ENCODE measurements around the gene C1QL1. TPM values are rescaled to one million over a fixed set of nuclear protein-coding genes. Genes with fewer than 3 reads are reported as not detected.

Gene C1QL1
- total RNA-seq, 1 donor from 2014 or later, result 1.6 TPM

- Mint-ChIP-seq H3K9me3 (ENCODE audit: low read depth) (no peaks in the 10 kb centered on the region), H3K27ac (ENCODE audit: unreplicated experiment) (peak overlapping the region; percentile 86), H3K36me3 (ENCODE audit: low read depth) (no peaks in the 10 kb centered on the region), H3K27me3 (ENCODE audit: low read depth) (no peaks in the 10 kb centered on the region), H3K4me1 (ENCODE audit: low read depth) (peaks cover 33% of the 10 kb centered on the region), H3K4me3 (ENCODE audit: unreplicated experiment) (no peak overlapping the region)
- no peak for TF ChIP-seq CTCF (IDR thresholded peaks at IDR 0.05)
- peak; percentile 50 for DNase-seq (ENCODE audit: low spot score)
Measured at GRCh38 chr17:44915862-44916780, 52.0 kb downstream of the C1QL1 start.

- peak within 1 kb of the TSS; percentile 86 for H3K27ac Mint-ChIP-seq (ENCODE audit: unreplicated experiment)
- H3K36me3 Mint-ChIP-seq (ENCODE audit: low read depth), result no peaks in the 10 kb centered on the region
- H3K9me3 Mint-ChIP-seq (ENCODE audit: low read depth), result no peaks in the 10 kb centered on the region
- no peak within 1 kb of the TSS for H3K4me3 Mint-ChIP-seq (ENCODE audit: unreplicated experiment)
- peaks cover 39% of the 10 kb centered on the region for H3K4me1 Mint-ChIP-seq (ENCODE audit: low read depth)
- H3K27me3 Mint-ChIP-seq (ENCODE audit: low read depth), result no peaks in the 10 kb centered on the region
- DNase-seq (ENCODE audit: low spot score), result peak; percentile 72
- no peak for TF ChIP-seq CTCF (IDR thresholded peaks at IDR 0.05)
Measured at GRCh38 chr17:44915321-44915726, 52.8 kb downstream of the C1QL1 start, which contains the start of gene GFAP. Gene GFAP (minus strand): TSS chr17:44915500. CDS start chr17:44915486, 14 bp downstream.

GRCh38 chr17:44914698-44915271, 53.3 kb downstream of the C1QL1 start:
- Mint-ChIP-seq H3K4me3 (ENCODE audit: unreplicated experiment) (no peak overlapping the region), H3K27me3 (ENCODE audit: low read depth) (no peaks in the 10 kb centered on the region), H3K27ac (ENCODE audit: unreplicated experiment) (no peak overlapping the region), H3K4me1 (ENCODE audit: low read depth) (peaks cover 39% of the 10 kb centered on the region), H3K36me3 (ENCODE audit: low read depth) (no peaks in the 10 kb centered on the region), H3K9me3 (ENCODE audit: low read depth) (no peaks in the 10 kb centered on the region)
- DNase-seq (ENCODE audit: low spot score), result peak; percentile 65
- TF ChIP-seq CTCF (IDR thresholded peaks at IDR 0.05), result no peak

GRCh38 chr17:44914148-44914547, 54.0 kb downstream of the C1QL1 start:
- no peak overlapping the region for H3K27ac Mint-ChIP-seq (ENCODE audit: unreplicated experiment)
- peak; percentile 33 for DNase-seq (ENCODE audit: low spot score)
- peaks cover 45% of the 10 kb centered on the region for H3K4me1 Mint-ChIP-seq (ENCODE audit: low read depth)
- no peaks in the 10 kb centered on the region for H3K9me3 Mint-ChIP-seq (ENCODE audit: low read depth)
- no peak for TF ChIP-seq CTCF (IDR thresholded peaks at IDR 0.05)
- H3K36me3 Mint-ChIP-seq (ENCODE audit: low read depth), result no peaks in the 10 kb centered on the region
- H3K4me3 Mint-ChIP-seq (ENCODE audit: unreplicated experiment), result no peak overlapping the region
- H3K27me3 Mint-ChIP-seq (ENCODE audit: low read depth), result no peaks in the 10 kb centered on the region

GRCh38 chr17:44913676-44914075, 54.4 kb downstream of the C1QL1 start:
- Mint-ChIP-seq H3K9me3 (ENCODE audit: low read depth) (no peaks in the 10 kb centered on the region), H3K4me1 (ENCODE audit: low read depth) (peaks cover 49% of the 10 kb centered on the region), H3K27me3 (ENCODE audit: low read depth) (no peaks in the 10 kb centered on the region), H3K36me3 (ENCODE audit: low read depth) (no peaks in the 10 kb centered on the region), H3K27ac (ENCODE audit: unreplicated experiment) (no peak overlapping the region), H3K4me3 (ENCODE audit: unreplicated experiment) (no peak overlapping the region)
- no peak for TF ChIP-seq CTCF (IDR thresholded peaks at IDR 0.05)
- peak; percentile 54 for DNase-seq (ENCODE audit: low spot score)
